HG03378 (cell line): Measurements from ENCODE around the gene DDRGK1.

Experiments used
- ATAC-seq: cut with Tn5 transposase; IDR thresholded peaks from one replicate; pipeline ENCODE4 v1.9.1; 2021; ENCODE audit warnings: mild to moderate bottlenecking, moderate library complexity; ENCODE audit not compliant: unreplicated experiment

The DDRGK1 gene

GRCh38 chr20:3204124-3204794, at the start of gene DDRGK1:
Gene DDRGK1 (minus strand): TSS chr20:3204682. CDS start chr20:3204627, 55 bp downstream.
- ATAC-seq: peak; percentile 78

- ATAC-seq: no peak
These were observed 47.3 kb upstream of the DDRGK1 start for GRCh38 chr20:3251806-3252205.

- no peak for ATAC-seq
These were observed 45.6 kb upstream of the DDRGK1 start for GRCh38 chr20:3250091-3250504.

- ATAC-seq: no peak
These were observed 44.5 kb upstream of the DDRGK1 start for GRCh38 chr20:3248993-3249347.

- ATAC-seq: no peak
These were observed 43.9 kb upstream of the DDRGK1 start for GRCh38 chr20:3248167-3248992.

GRCh38 chr20:3247638-3248037, 43.2 kb upstream of the DDRGK1 start:
- no peak for ATAC-seq

- ATAC-seq: no peak
These were observed 42.2 kb upstream of the DDRGK1 start for GRCh38 chr20:3246682-3247081.

- no peak for ATAC-seq
These were observed 41.2 kb upstream of the DDRGK1 start for GRCh38 chr20:3245711-3246110.

- no peak for ATAC-seq
These were observed 40.7 kb upstream of the DDRGK1 start for GRCh38 chr20:3245156-3245555.

GRCh38 chr20:3244613-3245012, 40.1 kb upstream of the DDRGK1 start:
- ATAC-seq: no peak

- ATAC-seq: no peak
These were observed 39.4 kb upstream of the DDRGK1 start for GRCh38 chr20:3243718-3244358.

GRCh38 chr20:3242172-3242692, 37.8 kb upstream of the DDRGK1 start:
- ATAC-seq: no peak

- ATAC-seq: no peak
These were observed 36.4 kb upstream of the DDRGK1 start for GRCh38 chr20:3240776-3241363.

- no peak for ATAC-seq
These were observed 35.6 kb upstream of the DDRGK1 start for GRCh38 chr20:3239867-3240775.

- ATAC-seq: no peak
These were observed 34.8 kb upstream of the DDRGK1 start, which contains the start of gene SLC4A11 for GRCh38 chr20:3239026-3239866. Gene SLC4A11 (minus strand): TSS chr20:3239190. CDS start chr20:3239137, 53 bp downstream.

GRCh38 chr20:3238616-3239025, 34.1 kb upstream of the DDRGK1 start:
- no peak for ATAC-seq

- no peak for ATAC-seq
These were observed 33.6 kb upstream of the DDRGK1 start for GRCh38 chr20:3237958-3238615.
